GM12892 (cell line): ENCODE results near the gene EDC4.

ENCODE experiments used
- POLR2A ChIP-seq: IDR thresholded peaks from 2 replicates; pipeline ENCODE4 v1.6.1; 2011; ENCODE audit warnings: low read depth, low read length, control low read depth
- TAF1 ChIP-seq: IDR thresholded peaks from 2 replicates; pipeline ENCODE4 v1.6.1; 2011; ENCODE audit warnings: low read depth, mild to moderate bottlenecking, control low read depth, low read length, borderline replicate concordance

GRCh38 chr16:67884684-67885083, 11.8 kb downstream of the EDC4 start, which contains the start of gene NRN1L:
- TF ChIP-seq POLR2A: no peak
- no peak for TF ChIP-seq TAF1
